GM21367 (cell line): ENCODE results near the gene CTU2.

Experiments used
- ATAC-seq: cut with Tn5 transposase; IDR thresholded peaks from one replicate; pipeline ENCODE4 v1.9.1; 2021; ENCODE audit not compliant: unreplicated experiment

Gene CTU2

DNA sequence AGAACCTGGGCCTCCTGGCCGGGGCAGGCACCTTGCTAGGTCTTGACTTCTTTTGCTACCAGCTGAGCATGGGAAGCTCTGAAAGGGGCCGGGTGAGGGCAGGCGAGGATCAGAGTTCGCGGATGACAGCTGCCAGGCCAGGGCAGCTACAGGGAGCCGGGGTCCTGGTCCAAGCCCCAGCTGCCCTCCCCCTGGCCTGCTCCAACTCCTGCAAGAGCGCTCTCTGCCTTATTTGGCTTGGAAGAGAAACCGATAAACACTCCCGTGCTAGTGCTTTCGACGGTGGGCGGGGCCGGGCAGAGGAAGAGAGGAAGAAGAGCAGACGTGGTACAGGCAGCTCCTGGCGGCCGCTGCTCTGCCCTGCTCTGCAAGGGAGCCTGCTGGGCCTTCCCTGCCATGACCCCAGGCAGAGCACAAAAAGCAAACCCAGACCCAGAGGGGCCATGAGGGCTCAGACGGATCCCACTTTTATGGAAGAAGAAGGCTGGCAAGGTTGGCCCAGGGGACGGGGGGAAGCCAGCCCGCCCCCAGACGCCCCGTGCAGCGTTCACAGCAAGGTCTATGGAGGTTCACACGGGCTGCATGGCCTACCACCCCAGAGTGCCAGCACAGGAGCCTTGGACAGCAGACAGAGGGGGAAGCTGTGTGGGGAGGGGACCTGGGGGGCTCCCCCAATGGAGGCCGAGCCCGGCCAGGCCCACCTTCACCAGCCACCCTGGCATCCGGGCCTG lies 53.1 kb downstream of the CTU2 start:
- ATAC-seq = no peak

DNA sequence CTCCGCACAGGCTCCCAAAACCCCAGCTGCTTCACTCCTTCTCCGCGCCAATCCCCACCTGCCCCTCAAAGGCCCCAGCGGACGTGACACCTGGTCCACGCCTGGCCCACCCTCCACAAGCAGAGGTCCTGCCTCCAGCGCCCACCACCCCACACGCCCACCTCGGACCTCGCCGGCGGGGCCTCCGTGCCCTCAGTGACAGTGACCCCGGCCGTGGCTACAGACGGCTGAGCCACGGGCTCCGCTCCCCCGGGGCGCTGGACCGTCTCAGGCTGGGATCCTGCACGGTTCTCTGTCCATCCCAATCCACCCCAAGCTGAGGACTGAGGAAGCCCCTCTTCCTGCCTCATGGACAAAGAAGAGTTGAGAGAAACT lies 53.7 kb downstream of the CTU2 start:
- no peak for ATAC-seq

DNA sequence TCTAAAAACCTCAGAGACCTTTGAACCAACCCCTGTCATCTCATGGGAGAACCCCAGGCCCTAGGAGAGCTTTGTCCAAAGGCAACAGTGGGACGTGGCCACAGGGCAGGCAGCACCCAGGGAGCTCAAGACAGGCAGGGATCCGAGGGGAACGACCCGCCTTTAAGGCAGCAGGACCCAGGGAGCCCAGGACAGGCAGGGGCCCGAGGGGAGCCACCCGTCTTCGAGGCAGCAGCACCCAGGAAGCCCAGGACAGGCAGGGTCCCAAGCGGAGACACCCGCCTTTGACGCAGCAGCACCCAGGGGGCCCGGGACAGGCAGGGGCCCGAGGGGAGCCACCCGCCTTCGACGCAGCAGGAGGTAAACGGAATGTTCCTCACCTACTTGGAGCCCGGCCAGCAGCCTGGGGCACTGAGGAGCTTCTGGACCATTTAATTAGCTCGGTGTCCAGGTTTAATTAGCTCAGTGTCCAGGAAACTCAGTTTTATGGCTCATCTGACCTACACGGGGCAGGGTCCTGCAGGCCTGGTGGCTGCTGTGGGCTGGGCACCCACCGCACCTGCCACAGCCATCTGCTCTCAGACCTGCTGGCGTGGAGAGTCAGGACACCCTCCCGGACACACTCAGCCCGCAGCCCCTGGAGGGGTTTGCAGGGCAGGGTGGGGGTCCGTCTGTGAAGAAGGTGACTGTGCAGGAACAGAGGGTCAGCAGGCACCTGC lies 54.3 kb downstream of the CTU2 start:
- ATAC-seq = no peak

DNA sequence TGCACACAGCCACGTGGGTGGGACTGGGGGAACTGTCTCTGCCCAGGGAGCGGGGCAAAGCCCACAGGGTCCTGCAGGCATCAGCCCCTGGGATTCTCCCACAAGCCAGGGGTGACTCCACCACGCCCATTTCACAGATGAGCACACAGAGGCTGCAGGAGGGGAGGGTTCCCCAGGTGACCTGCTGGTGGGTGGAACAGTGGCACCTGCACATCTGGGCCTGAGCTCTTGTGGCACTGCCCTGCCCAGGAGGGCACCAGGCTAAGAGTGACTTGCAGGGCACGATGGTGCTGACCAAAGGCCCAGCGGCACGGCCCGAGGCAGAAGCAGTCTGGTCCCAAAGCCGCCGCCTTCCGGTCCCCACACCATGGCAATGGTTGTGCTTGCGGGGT lies 54.8 kb downstream of the CTU2 start:
- ATAC-seq = no peak

DNA sequence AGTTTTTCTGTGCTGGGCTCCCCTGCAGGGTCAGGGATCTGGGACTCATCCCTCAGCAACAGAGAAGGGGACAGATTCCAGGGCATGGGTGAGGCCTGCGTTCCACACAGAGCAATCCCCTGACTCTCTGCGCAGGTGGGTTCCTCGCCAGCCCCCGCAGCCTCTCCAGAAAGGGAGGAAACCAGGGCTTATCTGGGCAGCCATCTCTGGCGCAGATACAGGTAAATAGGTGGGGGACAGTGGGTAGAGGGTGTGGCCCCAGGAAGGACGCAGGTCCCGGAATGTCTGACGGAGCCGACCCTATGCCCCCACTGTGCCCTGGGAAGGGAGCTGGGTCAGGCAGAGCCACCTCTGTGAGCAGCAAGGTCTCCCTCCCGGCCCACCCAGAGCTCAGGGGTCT lies 55.5 kb downstream of the CTU2 start:
- ATAC-seq = no peak

- no peak for ATAC-seq
These were observed 56.1 kb downstream of the CTU2 start for GRCh38 chr16:88762258-88762870.

DNA sequence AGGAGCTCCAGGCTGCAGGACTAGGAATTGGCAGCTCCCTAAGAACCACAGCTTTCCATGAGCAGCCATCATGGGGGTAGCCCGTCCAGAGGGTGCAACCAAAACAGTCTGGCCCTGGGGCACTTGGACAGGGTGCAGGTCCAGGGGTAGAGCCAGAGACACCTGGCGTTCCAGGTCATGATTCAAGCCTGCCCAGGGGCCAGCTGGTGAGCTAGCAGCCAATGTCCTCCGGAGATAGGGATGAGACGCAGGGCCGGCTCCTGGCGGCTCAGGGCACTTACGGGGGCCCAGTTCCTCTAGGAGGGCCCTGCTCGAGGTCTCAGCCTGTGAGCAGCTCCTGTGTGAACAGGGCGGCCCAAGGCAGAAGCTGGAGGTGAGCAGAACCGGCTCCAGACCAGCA lies 56.6 kb downstream of the CTU2 start:
- ATAC-seq = no peak

DNA sequence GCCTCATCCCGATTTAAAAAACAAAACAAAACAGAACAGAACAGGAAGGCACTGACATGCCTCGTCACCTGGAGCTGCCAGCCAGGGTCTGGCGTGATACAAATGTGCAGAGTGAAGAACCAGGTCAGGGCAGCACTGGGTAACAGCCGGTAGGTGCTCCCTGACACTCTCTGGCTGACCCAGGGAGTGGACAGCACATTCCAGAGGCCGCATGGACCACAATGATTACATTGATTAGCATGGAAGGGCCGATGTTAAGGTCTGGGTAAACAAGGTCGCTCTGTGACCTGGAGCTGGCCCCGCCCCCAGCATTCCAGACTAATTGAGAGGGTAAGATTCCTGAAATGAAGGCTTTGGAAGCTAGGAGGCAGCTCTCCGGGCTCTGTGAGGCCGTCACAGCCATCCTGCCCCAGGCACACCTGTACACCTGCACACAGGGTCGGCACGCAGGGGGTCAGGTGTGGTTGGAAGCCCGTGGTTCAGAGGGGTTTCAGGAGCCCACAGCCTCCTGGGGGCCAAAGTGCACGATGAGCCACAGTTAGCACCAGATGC lies 57.3 kb downstream of the CTU2 start:
- no peak for ATAC-seq

DNA sequence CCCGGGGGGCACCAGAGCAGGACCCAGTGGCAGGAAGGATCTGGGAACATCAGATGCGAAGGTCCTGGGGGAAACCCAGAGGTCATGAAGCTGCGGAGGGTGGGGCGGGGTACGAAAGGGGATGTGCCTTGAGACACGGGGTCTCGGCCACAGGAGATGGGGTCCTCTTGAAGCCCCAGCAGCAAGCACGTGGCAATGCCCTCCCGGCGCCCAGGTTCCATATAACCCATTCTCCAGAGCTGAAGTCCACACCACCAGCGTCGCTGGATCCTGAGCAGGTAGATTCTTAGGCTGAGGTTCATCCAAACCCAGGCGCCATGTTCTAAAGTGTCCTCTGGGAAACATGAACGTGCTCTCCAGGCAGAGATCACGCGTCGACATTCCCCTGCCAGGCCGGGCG lies 57.8 kb downstream of the CTU2 start:
- no peak for ATAC-seq

- ATAC-seq = no peak
These were observed 58.6 kb downstream of the CTU2 start for GRCh38 chr16:88764913-88765349.
